OCI-LY7 (cell line): ENCODE results near the gene PIEZO1.

Experiments
- EZH2phosphoT487 ChIP-seq: fragments of 200-600 bp; sonication (generic); IDR thresholded peaks from 2 replicates; pipeline ENCODE4 v1.6.1; 2018; ENCODE audit warnings: low read depth, borderline replicate concordance, mild to moderate bottlenecking, mixed run types, antibody characterized with exemption, low read length, moderate library complexity, mixed read lengths
- TF ChIP-seq, protein P1 (sequence below): fragments of 200-600 bp; sonication (generic); conservative IDR thresholded peaks from 2 replicates; pipeline ENCODE4 v1.5.1; 2014; ENCODE audit warnings: mild to moderate bottlenecking, antibody characterized with exemption, low read length, moderate library complexity, mixed read lengths

DNA sequence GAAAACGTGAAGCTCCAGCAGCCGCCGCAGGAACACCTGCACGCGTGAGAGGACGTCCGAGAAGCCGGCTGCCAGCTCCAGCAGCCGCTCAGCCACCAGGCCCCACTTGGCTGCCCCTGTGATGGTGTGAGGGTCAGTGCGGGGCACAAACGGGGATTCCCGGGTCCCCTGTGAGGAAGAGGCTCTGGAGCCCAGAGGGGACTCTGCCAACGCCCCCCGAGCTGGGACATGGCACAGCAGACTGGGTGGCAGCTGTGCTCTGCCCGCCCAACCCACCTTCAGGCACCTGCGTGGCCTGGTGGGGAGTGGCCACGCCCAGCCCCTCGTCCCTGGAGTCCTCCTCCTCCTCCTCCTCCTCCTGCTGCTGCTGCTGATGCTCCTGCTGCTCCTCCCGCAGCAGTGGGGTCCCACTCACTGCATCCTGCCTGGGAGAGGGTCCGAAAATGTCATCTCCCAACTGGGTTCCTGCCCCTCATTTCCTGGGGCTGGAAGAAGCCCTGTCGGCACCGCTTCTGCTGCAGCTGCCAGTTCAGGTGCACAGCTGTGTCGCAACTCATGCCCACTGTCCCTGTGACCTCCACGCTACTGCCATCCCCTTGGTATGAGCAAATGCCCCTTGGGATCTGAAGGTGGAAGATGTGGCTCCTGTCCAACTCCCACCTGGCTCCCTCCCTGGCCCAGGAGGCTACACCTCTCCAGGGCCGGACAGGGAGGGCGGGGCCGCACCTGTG is 51.2 kb downstream of the PIEZO1 start:
- TF ChIP-seq, protein P1, sequence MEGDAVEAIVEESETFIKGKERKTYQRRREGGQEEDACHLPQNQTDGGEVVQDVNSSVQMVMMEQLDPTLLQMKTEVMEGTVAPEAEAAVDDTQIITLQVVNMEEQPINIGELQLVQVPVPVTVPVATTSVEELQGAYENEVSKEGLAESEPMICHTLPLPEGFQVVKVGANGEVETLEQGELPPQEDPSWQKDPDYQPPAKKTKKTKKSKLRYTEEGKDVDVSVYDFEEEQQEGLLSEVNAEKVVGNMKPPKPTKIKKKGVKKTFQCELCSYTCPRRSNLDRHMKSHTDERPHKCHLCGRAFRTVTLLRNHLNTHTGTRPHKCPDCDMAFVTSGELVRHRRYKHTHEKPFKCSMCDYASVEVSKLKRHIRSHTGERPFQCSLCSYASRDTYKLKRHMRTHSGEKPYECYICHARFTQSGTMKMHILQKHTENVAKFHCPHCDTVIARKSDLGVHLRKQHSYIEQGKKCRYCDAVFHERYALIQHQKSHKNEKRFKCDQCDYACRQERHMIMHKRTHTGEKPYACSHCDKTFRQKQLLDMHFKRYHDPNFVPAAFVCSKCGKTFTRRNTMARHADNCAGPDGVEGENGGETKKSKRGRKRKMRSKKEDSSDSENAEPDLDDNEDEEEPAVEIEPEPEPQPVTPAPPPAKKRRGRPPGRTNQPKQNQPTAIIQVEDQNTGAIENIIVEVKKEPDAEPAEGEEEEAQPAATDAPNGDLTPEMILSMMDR: no peak
- no peak for TF ChIP-seq EZH2phosphoT487
